Activated T-helper 17 cell treated with anti-CD3 and anti-CD28 coated beads, Interleukin-2, amount 50 U/mL, for 72 hours (primary cell): Measurements from ENCODE around the gene LYPD6B. TPM values are rescaled to one million over a fixed set of nuclear protein-coding genes. Genes with fewer than 3 reads are reported as not detected.
A peak's percentile ranks its signal among the peaks of the same experiment; 100 is the strongest.

Experiments used
- ATAC-seq: fragments of 150-1000 bp; cut with Tn5 transposase; replicated peaks from 2 replicates; pipeline ENCODE4 v1.10.0; 2021; ENCODE audit warnings: mild to moderate bottlenecking, moderate library complexity
- H3K27ac Mint-ChIP-seq: one replicate; pipeline ENCODE4 v1.8.0; 2022; ENCODE audit warnings: mixed read lengths
- H3K27me3 Mint-ChIP-seq: one replicate; pipeline ENCODE4 v1.8.0; 2022; ENCODE audit warnings: mixed read lengths
- H3K36me3 Mint-ChIP-seq: one replicate; pipeline ENCODE4 v1.8.0; 2022; ENCODE audit warnings: low read depth, mild to moderate bottlenecking, mixed read lengths
- H3K4me1 Mint-ChIP-seq: one replicate; pipeline ENCODE4 v1.8.0; 2022; ENCODE audit warnings: mixed read lengths
- H3K4me3 Mint-ChIP-seq: one replicate; pipeline ENCODE4 v1.8.0; 2022; ENCODE audit warnings: mild to moderate bottlenecking, mixed read lengths
- H3K9me3 Mint-ChIP-seq: one replicate; pipeline ENCODE4 v1.8.0; 2022; ENCODE audit warnings: mixed read lengths
- total RNA-seq, 2 donors: library from RNA; stranded (reverse); gene quantifications; one replicate each; pipeline ENCODE4 v1.2.3, GENCODE V29; 2022

Gene LYPD6B, protein sequence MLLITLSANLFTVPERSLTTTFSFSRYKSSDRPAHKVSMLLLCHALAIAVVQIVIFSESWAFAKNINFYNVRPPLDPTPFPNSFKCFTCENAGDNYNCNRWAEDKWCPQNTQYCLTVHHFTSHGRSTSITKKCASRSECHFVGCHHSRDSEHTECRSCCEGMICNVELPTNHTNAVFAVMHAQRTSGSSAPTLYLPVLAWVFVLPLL
- total RNA-seq, result not detected

DNA sequence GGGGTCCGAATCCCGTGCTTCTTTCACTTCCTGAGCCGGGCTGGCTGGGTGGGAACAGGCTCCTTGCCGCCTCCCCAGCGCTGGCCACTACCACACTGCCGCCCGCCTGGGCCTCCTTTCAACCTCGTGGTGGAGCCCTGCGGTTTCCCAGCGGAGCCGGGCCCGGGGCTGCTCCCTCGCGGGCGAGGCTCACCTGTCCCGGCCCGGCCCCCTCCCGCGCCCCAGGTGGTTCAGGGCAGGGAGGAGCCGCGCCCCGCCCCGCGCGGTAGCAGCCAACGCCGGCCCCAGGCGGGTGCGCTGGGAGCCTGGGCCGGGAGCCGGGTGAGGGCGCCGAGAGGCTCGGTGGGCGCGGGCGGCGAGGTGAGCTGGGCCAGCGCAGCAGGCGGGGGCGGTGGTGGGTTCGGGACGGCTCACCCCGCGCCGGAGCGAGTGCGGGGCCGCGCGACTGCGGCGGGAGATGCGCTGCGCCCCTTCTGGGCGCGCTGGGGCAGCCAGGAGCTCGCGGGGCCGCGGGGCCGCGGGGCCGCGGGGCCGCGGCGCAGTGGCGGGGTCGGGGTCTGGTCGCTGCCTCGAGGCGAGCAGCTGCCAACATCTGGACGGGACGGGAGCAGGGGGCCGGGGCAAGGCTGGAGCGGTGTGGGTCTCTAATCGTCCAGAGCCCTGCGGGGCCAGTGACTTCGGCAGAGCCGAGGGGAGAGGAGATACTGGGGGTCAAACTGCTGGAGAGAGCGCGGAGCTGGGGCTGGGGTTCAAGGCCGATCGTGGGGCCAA lies at the start of gene LYPD6B:
LYPD6B (plus strand) TSS at position 258 of the 771 bp plus-strand sequence. CDS start 92,250 bp downstream, outside the sequence.
- Mint-ChIP-seq H3K4me1 (no peaks in the 10 kb centered on the region), H3K4me3 (peak within 1 kb of the TSS; percentile 25), H3K9me3 (no peaks in the 10 kb centered on the region), H3K27ac (no peak within 1 kb of the TSS), H3K36me3 (no peaks in the 10 kb centered on the region), H3K27me3 (peaks cover 37% of the 10 kb centered on the region)
- ATAC-seq, result peak; percentile 59

DNA sequence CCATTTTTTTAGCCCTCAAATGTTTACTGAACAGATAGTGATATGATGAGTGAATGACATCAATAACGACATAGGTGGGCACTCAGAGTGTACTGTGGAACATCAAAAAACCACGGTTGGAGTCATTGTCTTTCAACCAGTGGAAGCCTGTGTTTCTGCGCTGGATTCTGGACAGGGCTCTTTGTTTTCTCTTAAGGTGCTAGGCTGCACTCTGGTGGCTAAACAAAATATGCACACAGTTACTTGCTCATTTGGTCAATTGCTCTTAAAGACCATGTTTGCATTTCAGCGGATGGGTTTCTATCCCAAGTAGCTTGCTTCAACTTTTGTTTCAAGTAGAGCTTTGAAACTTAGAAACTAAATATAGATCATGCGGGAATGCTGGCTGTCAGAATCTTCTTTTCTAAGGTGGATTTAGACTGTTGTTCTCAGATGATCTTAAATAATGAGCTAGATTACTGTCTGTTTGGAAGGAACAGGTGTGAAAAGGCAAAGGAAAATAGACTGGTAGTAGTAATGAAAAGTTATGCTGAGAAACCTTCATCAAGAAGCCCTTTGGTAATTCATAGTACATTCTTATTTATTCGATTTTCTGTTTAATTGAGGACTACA lies 48.5 kb upstream of the LYPD6B start:
- Mint-ChIP-seq H3K9me3 (no peaks in the 10 kb centered on the region), H3K4me1 (peaks cover under 1% of the 10 kb centered on the region), H3K36me3 (peaks cover 66% of the 10 kb centered on the region), H3K27ac (no peak overlapping the region), H3K4me3 (no peak overlapping the region), H3K27me3 (no peaks in the 10 kb centered on the region)
- peak; percentile 46 for ATAC-seq

DNA sequence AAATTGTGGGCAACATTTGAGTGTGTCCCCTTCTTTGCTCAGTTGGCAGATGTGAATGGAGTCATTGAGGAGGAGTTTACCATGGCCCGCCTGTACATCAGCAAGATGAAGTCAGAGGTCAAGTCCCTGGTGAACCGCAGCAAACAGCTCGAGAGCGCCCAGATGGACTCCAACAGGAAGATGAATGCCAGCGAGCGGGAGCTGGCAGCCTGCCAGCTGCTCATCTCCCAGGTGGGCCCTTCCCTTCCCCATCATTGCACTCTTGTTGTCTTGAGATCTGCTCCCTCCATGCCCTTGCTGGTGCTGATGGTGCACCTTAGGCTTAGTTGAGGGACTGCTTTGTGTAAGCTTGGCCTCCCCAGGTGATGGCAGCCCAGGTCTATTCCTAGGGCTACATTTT lies 47.5 kb upstream of the LYPD6B start:
- Mint-ChIP-seq H3K9me3 (no peaks in the 10 kb centered on the region), H3K27ac (no peak overlapping the region), H3K27me3 (no peaks in the 10 kb centered on the region), H3K4me3 (no peak overlapping the region), H3K4me1 (peaks cover 4% of the 10 kb centered on the region), H3K36me3 (peaks cover 62% of the 10 kb centered on the region)
- ATAC-seq, result no peak

DNA sequence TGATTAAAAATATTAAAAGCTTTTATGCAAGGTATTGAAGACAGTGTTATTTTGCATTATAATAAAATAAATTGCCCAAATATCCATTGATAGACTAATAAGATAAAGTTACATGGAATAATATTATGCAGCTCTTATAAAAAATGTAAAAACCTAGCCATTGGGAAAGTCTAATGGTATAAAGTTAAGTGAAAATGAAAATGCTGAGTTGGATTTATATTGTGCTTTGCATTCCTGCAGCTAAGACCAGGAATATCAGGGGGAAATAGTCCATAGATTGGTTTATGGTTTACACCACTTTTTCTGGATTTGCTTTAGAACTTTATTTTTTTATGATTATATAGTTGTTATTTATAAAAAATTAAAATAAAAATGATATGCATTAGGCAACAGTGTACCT lies 46.1 kb upstream of the LYPD6B start:
- no peaks in the 10 kb centered on the region for H3K27me3 Mint-ChIP-seq
- no peaks in the 10 kb centered on the region for H3K9me3 Mint-ChIP-seq
- no peak overlapping the region for H3K4me3 Mint-ChIP-seq
- peaks cover 64% of the 10 kb centered on the region for H3K36me3 Mint-ChIP-seq
- H3K4me1 Mint-ChIP-seq, result peaks cover 4% of the 10 kb centered on the region
- no peak overlapping the region for H3K27ac Mint-ChIP-seq
- ATAC-seq, result no peak

DNA sequence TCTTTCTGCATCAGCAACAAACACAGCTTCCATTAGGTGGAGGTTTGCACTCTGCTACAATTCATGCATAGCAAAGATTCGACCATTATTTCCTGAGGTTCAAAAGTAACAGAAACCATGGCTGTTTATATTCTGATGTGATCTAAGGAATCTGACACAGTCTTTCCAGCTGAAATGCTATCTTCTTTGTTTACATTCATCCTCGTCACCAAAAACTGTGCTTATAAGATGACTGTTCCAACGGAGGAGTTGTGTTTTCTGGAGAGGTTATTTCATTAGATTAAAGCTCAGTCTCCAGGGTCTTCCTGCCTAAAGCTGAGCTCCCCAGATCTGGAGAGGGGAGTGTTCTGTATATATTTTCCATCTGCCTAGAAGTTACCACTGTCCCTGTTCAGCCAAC lies 45.1 kb upstream of the LYPD6B start:
- Mint-ChIP-seq H3K4me1 (peaks cover 4% of the 10 kb centered on the region), H3K27me3 (no peaks in the 10 kb centered on the region), H3K4me3 (no peak overlapping the region), H3K9me3 (no peaks in the 10 kb centered on the region), H3K36me3 (peaks cover 73% of the 10 kb centered on the region), H3K27ac (no peak overlapping the region)
- ATAC-seq, result no peak

DNA sequence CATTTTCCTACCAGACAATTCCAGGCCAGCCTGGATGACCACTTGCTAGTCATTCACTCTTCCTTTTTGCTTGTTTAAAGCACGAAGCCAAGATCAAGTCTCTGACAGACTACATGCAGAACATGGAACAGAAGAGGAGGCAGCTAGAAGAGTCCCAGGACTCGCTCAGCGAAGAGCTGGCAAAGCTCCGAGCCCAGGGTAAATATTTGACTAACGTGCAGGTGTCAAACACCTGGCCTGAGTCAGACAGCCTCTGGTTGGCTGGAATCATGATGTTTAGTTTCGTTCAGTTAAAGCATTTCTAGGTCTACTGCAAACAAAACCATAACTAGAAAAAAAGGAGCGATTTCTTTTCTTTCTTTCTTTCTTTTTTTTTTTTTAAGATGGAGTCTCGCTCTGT lies 44.2 kb upstream of the LYPD6B start:
- peaks cover 4% of the 10 kb centered on the region for H3K4me1 Mint-ChIP-seq
- no peak overlapping the region for H3K27ac Mint-ChIP-seq
- no peak overlapping the region for H3K4me3 Mint-ChIP-seq
- no peak for ATAC-seq
- no peaks in the 10 kb centered on the region for H3K27me3 Mint-ChIP-seq
- peaks cover 83% of the 10 kb centered on the region for H3K36me3 Mint-ChIP-seq
- H3K9me3 Mint-ChIP-seq, result no peaks in the 10 kb centered on the region

DNA sequence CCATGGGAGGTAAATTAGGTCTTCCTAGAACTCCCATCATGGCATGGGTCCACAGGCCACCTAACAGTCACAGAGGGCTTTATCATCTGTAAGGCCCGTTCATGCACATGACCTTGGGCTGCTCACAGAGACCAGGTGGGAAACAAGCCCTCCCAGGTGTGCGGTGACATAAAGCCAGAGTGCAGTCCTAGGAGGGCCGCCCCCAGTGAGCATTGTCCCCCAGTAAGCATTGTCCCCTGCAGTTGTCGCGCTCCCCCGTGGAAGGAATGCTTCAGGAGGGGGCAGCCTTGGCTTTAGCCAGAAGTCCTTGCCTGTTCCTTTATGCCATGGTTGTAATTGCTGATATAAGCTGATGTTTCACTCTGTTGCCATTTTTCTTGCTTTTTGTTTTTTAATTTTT lies 41.7 kb upstream of the LYPD6B start:
- Mint-ChIP-seq H3K4me3 (no peak overlapping the region), H3K27ac (no peak overlapping the region), H3K27me3 (no peaks in the 10 kb centered on the region), H3K9me3 (no peaks in the 10 kb centered on the region), H3K4me1 (peaks cover 15% of the 10 kb centered on the region), H3K36me3 (peaks cover 90% of the 10 kb centered on the region)
- no peak for ATAC-seq

DNA sequence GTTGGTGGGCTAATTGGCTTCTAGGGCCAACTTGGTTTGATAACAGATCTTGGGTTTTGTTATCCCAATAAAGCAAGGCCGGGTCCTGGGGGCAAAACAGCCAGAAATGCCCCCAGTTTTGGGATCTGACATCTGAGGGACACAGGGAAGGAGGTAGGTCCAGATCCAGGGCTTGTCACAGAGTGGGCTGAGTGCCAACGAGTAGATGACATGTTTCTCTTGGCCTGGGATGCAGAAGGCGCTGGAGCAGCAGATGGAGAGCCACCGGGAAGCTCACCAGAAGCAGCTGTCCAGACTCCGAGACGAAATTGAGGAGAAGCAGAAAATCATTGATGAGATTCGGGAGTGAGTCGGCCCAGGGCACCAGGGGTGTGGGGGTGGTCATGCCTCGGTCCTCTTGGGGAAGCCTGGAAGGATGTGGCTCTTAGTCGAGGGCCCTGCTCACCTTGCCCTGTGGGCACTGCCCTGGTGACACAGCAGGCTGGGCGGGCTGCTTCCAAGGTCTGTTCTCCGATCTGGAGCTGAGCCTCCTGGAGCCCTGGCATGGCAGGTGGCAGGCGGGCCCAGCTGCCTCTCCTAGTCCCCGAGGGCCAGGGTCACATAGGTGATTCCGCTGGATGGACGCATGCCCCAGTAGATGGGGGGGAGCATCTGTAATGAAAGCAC lies 40.2 kb upstream of the LYPD6B start:
- Mint-ChIP-seq H3K36me3 (peaks cover 90% of the 10 kb centered on the region), H3K4me1 (peaks cover 15% of the 10 kb centered on the region), H3K4me3 (no peak overlapping the region), H3K9me3 (no peaks in the 10 kb centered on the region), H3K27me3 (no peaks in the 10 kb centered on the region), H3K27ac (peak overlapping the region; percentile 43)
- no peak for ATAC-seq

DNA sequence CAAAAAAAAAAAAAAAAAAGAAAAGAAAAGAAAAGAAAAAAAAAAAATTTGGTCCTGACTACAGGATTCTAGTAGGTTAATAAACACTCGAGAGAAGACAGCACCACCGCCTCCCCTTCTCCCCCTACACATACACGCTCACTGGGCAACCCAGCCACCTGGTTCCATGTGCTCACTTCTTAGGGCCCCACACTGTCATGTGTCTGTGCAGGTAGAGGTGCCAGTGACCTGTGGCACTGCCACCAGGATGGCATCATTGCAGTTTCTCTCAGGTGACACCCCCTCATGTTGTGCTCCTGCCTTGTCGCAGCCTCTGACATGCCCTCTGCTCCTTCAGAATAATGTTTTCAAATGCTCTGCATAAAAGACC lies 39.7 kb upstream of the LYPD6B start:
- Mint-ChIP-seq H3K4me1 (peaks cover 15% of the 10 kb centered on the region), H3K36me3 (peaks cover 90% of the 10 kb centered on the region), H3K4me3 (no peak overlapping the region), H3K27me3 (no peaks in the 10 kb centered on the region), H3K9me3 (no peaks in the 10 kb centered on the region), H3K27ac (peak overlapping the region; percentile 43)
- ATAC-seq, result no peak

DNA sequence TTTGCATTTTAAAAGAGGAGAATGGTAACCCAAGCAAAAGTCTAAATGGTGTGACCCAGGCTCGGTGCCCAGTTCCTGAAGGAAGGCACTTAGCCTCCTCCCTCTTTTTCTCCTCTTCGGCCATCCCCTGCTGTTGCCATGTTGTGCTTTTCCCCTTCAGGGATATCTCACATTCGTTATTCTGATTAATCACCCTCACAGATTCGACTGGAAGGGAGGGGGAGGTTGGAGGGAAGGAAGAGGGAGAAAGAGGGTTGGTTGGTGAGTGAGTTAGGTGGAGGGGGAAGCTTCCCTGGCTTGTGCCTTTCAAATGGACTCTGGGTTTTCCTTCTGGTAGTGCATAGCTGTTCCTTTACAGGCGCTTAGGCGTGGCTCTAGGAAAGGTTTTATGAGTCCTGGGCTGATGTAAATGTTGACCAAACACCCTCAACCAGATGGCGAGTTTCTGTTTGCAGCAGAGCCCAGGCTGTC lies 39.0 kb upstream of the LYPD6B start:
- H3K4me1 Mint-ChIP-seq, result peaks cover 15% of the 10 kb centered on the region
- no peak overlapping the region for H3K27ac Mint-ChIP-seq
- no peaks in the 10 kb centered on the region for H3K27me3 Mint-ChIP-seq
- peaks cover 90% of the 10 kb centered on the region for H3K36me3 Mint-ChIP-seq
- no peak overlapping the region for H3K4me3 Mint-ChIP-seq
- ATAC-seq, result no peak
- no peaks in the 10 kb centered on the region for H3K9me3 Mint-ChIP-seq

DNA sequence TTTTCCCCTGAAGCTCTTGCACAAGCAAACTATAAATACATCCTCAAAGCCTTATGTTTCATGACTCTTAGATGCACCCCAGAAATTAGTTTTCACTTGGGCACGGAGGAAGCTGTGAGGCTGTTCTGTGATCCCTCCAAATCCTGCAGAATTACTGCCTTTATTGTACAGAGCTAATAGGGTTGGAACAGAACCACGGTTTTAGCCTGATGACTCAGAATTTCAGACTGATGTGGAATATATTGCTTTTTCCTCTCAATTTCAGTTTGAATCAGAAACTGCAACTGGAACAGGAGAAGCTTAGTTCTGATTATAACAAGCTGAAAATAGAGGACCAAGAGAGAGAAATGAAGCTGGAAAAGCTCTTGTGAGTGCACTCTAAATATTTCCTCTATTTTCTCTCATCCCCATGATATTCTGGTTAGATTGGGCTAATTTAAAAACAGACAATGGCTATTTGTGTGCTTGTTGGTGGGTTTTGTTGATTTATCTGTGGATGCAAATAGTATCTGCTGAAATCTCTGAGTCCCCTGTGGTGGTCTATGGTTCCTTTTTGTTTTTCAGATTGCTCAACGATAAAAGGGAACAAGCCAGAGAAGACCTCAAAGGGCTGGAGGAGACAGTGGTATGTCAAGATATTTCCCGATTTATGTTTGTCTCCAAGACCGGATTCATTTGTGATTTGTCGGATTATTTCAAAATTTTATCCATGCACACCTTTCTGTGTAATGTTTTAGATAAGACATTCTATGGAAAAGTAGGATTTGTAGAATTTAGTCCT lies 38.2 kb upstream of the LYPD6B start:
- Mint-ChIP-seq H3K36me3 (peaks cover 90% of the 10 kb centered on the region), H3K27me3 (no peaks in the 10 kb centered on the region), H3K4me3 (peak overlapping the region; percentile 15), H3K4me1 (peaks cover 11% of the 10 kb centered on the region), H3K27ac (peak overlapping the region; percentile 65), H3K9me3 (no peaks in the 10 kb centered on the region)
- peak; percentile 88 for ATAC-seq

DNA sequence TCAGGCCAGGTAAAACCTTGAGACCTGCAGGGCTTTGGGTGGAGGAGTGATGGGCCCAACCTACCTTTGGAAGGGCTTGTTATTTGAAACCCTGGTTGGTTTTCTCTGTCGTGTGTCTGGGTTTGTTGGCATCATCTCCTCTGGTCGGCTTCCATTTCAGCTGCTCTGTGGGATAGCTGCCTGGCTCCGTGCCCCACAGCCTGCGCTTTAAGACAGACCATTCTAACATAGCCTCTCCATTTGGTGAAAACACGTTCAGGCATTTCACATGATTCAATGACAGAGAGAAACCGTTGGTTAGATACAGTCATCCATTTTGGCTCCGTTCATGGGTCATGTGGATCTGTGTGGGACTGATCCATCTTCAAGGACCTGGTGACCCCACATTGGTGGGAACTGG lies 37.0 kb upstream of the LYPD6B start:
- no peaks in the 10 kb centered on the region for H3K27me3 Mint-ChIP-seq
- H3K4me3 Mint-ChIP-seq, result no peak overlapping the region
- no peak overlapping the region for H3K27ac Mint-ChIP-seq
- H3K4me1 Mint-ChIP-seq, result peaks cover 11% of the 10 kb centered on the region
- no peak for ATAC-seq
- H3K36me3 Mint-ChIP-seq, result peaks cover 82% of the 10 kb centered on the region
- H3K9me3 Mint-ChIP-seq, result no peaks in the 10 kb centered on the region

DNA sequence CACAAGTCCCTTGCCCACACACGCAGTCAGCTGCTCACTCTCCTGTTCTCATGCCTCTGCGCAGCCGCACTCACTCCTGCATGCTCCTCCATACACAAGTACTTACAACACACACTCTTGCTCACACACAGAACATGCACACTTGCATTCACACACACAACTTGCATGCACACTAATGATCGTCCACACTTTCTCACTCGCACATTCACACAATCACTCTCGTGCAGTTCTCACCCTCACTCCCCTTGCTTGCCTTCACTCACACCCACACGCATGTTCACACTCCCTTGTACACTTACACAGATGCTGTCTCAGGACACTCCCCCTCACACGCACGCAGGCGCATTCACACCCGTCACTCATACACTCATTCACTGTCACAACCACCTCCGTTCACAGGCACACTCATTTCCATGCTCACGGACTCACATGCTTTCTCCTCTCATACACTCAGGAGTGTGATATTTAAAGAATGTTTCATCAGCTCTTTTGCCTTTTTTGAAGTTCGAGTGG lies 36.1 kb upstream of the LYPD6B start:
- Mint-ChIP-seq H3K4me1 (peaks cover 11% of the 10 kb centered on the region), H3K27ac (no peak overlapping the region), H3K4me3 (no peak overlapping the region), H3K27me3 (no peaks in the 10 kb centered on the region), H3K36me3 (peaks cover 77% of the 10 kb centered on the region), H3K9me3 (no peaks in the 10 kb centered on the region)
- ATAC-seq, result no peak
